ENCODE measurements around the gene OPRD1. TPM values are rescaled to one million over a fixed set of nuclear protein-coding genes. Genes with fewer than 3 reads are reported as not detected.

OPRD1 gene
- total RNA-seq (2014; rRNA removed; shearing (Covaris generic)) = 6.7 and 6.9 TPM in 2 replicates

GRCh38 chr1:28811766-28812668 lies at the start of gene OPRD1:
TSS of gene OPRD1 (plus strand) at chr1:28812170. CDS start at chr1:28812384, 214 bp downstream.

GRCh38 chr1:28914228-28915030 lies 102.5 kb downstream of the OPRD1 start, which contains the start of gene EPB41:
TSS of gene EPB41 (plus strand) at chr1:28914569. CDS start at chr1:28987438, 72,869 bp downstream.

Small RNA genes lying within 50 kb of the gene (small RNA-seq; reads per million reads assigned to genes)
- not detected for gene RF00019

Other genes with a start within 250 kb of the OPRD1 start
- gene RAB42, start 219.9 kb upstream of the OPRD1 start, total RNA-seq (2014; rRNA removed; shearing (Covaris generic)) = 0.27 TPM in 1 of 2 replicates, not detected in the other
- gene TAF12, start 169.1 kb upstream of the OPRD1 start, total RNA-seq (2014; rRNA removed; shearing (Covaris generic)) = 40.2 and 46.8 TPM in 2 replicates
- not detected in 2 replicates for gene RNU11, start 163.6 kb upstream of the OPRD1 start, total RNA-seq (2014; rRNA removed; shearing (Covaris generic))
- gene GMEB1, start 143.4 kb upstream of the OPRD1 start, total RNA-seq (2014; rRNA removed; shearing (Covaris generic)) = 6.7 and 8.6 TPM in 2 replicates
- 59.2 TPM in 2 replicates for gene YTHDF2, start 75.2 kb upstream of the OPRD1 start, total RNA-seq (2014; rRNA removed; shearing (Covaris generic))
- gene EPB41, start 102.4 kb downstream of the OPRD1 start, total RNA-seq (2014; rRNA removed; shearing (Covaris generic)) = 20.4 and 25.2 TPM in 2 replicates

Measured in A375 (cell line).